ENCODE measurements around the gene SPEF1. TPM values are rescaled to one million over a fixed set of nuclear protein-coding genes. Genes with fewer than 3 reads are reported as not detected.

Gene SPEF1
- total and polyA plus RNA-seq, 2 of the 13 experiments (the other 11 are each of a cell fraction or from before 2014, with no cell fraction given) = 0.11 to 0.27 TPM

GRCh38 chr20:3749689-3750531 lies 31.3 kb downstream of the SPEF1 start (continued):
- TF ChIP-seq HMGXB4 (CRISPR knock-in tag; IDR thresholded peaks at IDR 0.05; ENCODE audit: borderline replicate concordance in 1 of 2, low read depth in 1 of 2) = peak; percentile 92 to 96; a peak in 3 of 4 replicates
- 0 out of 2 replicates have a peak, but pooled peaks have one; percentile 9 for TF ChIP-seq NCOA5 (CRISPR knock-in tag; IDR thresholded peaks at IDR 0.05)
- no peak for TF ChIP-seq ZSCAN30 (CRISPR knock-in tag; IDR thresholded peaks at IDR 0.05)
- TF ChIP-seq TARDBP (CRISPR knock-in tag; IDR thresholded peaks at IDR 0.05) = no peak
- 0 out of 2 replicates have a peak, but pooled peaks have one; percentile 66 for TF ChIP-seq ZNF280D (CRISPR knock-in tag; IDR thresholded peaks at IDR 0.05)
- TF ChIP-seq ARNT2 (CRISPR knock-in tag; IDR thresholded peaks at IDR 0.05; ENCODE audit: low read depth) = peak; percentile 86
- TF ChIP-seq ZNF850 (CRISPR knock-in tag; conservative IDR thresholded peaks at IDR 0.05) = no peak
- peak; percentile 77 for TF ChIP-seq STAG1 (CRISPR knock-in tag; IDR thresholded peaks at IDR 0.05)
- TF ChIP-seq RARA (CRISPR knock-in tag; IDR thresholded peaks at IDR 0.05) = 0 out of 2 replicates have a peak, but pooled peaks have one; percentile 8
- peak; percentile 62 for TF ChIP-seq ATF3 (CRISPR knock-in tag; IDR thresholded peaks at IDR 0.05)
- peak; percentile 66; the same call in 1 of the 2 replicates for TF ChIP-seq DNMT1 (CRISPR knock-in tag; IDR thresholded peaks at IDR 0.05)
- TF ChIP-seq ADNP (CRISPR knock-in tag; IDR thresholded peaks at IDR 0.05) = peak; percentile 8
- TF ChIP-seq TP53 (CRISPR knock-in tag; conservative IDR thresholded peaks at IDR 0.05) = peak; percentile 60; the same call in 1 of the 2 replicates
- peak; percentile 74 for TF ChIP-seq ZNF768 (CRISPR knock-in tag; IDR thresholded peaks at IDR 0.05)
- no peak for TF ChIP-seq FOXA1 (IDR thresholded peaks at IDR 0.05)
- peak; percentile 13; the same call in 1 of the 2 replicates for TF ChIP-seq FOXA1 (CRISPR knock-in tag; IDR thresholded peaks at IDR 0.05)
- no peak; the same call in 1 of the 2 replicates for TF ChIP-seq ZNF33B (CRISPR knock-in tag; IDR thresholded peaks at IDR 0.05)
- peak; percentile 63; the same call in 1 of the 2 replicates for TF ChIP-seq ZNF710 (CRISPR knock-in tag; IDR thresholded peaks at IDR 0.05; ENCODE audit: borderline replicate concordance)
- peak; percentile 92 for TF ChIP-seq CHCHD3 (CRISPR knock-in tag; IDR thresholded peaks at IDR 0.05)
- TF ChIP-seq BRD4 (CRISPR knock-in tag; IDR thresholded peaks at IDR 0.05) = peak; percentile 59; the same call in 1 of the 2 replicates
- peak; percentile 92 for TF ChIP-seq SAFB2 (CRISPR knock-in tag; IDR thresholded peaks at IDR 0.05; ENCODE audit: borderline replicate concordance, low read depth)
